Measurements from ENCODE around the gene SRCIN1.
"Not testable (repeated sequence)": the region's sequence is repeated elsewhere in the genome, so short reads cannot be mapped to it uniquely, and the experiment has no call there.

Gene SRCIN1, protein sequence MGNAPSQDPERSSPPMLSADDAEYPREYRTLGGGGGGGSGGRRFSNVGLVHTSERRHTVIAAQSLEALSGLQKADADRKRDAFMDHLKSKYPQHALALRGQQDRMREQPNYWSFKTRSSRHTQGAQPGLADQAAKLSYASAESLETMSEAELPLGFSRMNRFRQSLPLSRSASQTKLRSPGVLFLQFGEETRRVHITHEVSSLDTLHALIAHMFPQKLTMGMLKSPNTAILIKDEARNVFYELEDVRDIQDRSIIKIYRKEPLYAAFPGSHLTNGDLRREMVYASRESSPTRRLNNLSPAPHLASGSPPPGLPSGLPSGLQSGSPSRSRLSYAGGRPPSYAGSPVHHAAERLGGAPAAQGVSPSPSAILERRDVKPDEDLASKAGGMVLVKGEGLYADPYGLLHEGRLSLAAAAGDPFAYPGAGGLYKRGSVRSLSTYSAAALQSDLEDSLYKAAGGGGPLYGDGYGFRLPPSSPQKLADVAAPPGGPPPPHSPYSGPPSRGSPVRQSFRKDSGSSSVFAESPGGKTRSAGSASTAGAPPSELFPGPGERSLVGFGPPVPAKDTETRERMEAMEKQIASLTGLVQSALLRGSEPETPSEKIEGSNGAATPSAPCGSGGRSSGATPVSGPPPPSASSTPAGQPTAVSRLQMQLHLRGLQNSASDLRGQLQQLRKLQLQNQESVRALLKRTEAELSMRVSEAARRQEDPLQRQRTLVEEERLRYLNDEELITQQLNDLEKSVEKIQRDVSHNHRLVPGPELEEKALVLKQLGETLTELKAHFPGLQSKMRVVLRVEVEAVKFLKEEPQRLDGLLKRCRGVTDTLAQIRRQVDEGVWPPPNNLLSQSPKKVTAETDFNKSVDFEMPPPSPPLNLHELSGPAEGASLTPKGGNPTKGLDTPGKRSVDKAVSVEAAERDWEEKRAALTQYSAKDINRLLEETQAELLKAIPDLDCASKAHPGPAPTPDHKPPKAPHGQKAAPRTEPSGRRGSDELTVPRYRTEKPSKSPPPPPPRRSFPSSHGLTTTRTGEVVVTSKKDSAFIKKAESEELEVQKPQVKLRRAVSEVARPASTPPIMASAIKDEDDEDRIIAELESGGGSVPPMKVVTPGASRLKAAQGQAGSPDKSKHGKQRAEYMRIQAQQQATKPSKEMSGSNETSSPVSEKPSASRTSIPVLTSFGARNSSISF

DNA sequence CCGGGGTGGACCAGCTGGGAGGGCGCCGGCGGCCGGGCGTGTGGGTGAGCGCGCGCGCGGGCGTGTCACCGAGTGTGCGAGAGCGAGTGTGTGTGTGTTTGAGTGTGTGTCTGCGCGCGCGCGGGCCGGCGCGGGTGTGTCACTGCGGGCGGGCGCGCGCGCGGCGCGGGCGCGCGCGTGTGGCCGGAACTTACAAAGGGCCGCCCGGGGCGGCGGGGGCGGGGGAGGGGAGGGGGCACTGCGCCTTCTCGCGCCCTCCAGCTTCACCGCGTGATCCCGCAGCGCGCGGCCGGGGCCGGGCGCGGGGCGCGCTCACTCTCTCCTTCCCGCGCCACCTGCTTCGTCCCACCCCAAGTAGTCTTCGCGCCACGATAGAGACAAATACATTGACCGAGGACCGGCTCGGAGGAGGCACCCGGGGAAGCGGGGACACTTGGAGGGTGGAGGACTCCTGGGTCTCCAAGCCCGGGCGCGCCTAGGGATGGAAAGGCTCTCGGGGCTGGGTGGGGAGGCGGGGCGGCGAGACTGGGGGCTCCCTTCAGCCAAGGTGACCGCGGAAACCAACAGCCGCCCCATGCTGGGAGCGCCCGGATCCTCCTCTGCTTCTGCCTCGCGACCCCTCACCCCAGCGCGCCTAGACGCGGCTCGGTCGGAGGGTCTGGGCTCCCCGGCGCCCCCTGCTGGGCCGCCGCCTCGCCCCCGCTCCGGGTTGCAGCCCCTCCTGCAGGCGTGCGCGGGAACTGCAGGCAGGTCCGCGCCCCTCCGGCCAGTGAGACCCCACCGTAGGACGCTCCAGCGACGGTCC is at the start of gene SRCIN1:
SRCIN1 (minus strand) TSS at position 112 of the 805 bp plus-strand sequence. CDS start 247 bp downstream, outside the sequence.
- peak; percentile 37 for DNase-seq

DNA sequence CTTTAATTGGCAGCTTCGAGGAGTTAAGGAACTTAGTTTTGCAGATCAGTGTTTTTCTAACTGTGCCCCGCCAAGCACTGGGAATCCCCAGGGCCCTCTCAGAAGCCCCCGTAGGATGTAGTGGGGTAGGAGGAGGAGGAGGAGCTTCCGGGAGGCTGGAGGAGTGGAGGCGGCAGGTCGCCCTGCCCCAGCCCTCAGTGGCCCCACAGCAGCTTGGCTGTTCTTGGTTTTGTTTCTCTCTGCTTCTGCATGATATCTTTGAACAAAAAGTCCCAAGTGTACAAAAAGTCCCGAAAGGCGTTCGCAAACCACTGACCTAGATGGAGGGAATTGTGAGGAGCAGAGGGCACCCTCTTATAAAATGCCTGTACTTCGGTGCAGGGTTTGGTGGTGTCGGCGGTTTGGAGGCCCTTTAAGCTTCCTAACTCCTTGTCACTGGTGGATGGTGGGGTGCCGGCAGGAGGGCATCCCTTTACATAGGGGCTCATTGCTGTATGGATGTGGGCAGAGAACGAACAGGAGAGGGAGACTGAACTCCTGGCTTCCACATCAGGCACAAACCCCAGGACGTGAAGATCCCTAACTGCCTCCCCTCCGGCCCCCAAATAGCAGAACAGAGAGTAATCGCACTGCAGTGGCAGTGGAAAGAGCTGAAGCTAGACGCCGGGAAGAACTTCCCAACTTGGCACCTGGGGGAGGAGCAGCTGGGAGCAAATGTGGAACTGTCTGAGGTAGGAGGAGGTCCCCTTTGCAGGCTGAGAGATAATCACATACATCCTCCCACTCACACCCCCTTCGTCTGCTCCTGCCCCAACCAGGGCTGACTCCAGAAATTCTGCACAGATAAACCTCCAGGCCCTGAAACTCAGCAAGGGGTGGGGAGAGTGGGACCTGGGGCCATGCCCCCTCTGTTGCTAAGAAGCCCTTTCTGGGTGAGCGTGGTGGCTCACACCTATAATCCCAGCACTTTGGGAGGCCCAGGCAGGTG is 49.0 kb upstream of the SRCIN1 start:
- no peak for DNase-seq

DNA sequence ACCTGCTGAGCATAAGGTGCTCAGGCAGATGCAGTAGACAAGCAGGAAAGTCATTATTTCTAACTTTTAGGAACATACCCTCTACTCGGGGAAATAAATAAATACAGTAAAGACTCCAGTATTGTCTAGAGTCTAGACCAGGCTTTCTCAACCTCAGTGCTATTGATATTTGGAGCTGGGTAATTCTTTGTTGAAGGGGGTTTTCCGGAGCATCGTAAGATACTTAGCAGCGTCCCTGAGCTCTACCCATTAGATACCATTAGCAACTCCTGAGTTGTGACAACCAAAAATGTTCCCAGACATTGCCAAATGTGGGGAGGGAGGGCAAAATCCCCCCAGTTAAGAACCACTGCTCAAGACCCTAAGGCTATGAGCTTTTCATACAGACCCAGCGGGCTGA is 47.9 kb upstream of the SRCIN1 start:
- no peak for DNase-seq

DNA sequence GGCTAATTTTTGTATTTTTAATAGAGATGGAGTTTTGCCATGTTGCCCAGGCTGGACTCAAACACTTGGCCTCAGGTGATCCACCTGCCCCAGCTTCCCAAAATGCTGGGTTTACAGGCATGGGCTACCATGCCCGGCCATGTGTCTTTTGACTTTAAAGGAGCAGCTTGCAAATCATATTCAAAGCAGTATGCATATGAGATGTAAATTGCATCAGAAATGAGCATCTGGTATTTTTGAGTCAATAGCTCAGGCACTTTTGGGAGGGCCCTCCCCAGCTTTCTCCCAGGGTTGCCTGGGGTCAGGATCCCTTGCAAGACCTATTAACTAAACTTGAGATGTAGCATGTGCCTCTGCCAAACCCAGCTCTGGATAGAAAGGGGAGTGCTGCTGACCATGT is 47.5 kb upstream of the SRCIN1 start:
- DNase-seq = no peak

DNA sequence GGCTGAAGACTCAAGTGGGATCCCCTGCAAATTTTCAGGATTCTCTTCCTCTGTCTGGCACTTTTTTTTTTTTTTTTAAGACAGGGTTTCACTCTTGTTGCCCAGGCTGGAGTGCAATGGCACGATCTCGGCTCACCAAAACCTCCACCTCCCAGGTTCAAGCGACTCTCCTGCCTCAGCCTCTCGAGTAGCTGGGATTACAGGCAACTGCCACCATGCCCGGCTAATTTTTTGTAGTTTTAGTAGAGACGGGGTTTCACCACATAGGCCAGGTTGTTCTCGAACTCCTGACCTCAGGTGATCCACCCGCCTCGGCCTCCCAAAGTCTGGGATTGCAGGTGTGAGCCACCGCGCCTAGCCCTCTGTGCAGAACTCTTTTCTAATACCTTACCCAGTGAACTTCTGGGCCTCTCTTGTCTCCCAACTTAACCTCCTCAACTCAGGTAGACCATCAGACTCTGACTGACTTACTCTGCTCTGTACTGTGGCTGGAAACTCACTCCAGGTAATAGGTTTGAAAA is 45.0 kb upstream of the SRCIN1 start:
- not testable (repeated sequence) for DNase-seq

DNA sequence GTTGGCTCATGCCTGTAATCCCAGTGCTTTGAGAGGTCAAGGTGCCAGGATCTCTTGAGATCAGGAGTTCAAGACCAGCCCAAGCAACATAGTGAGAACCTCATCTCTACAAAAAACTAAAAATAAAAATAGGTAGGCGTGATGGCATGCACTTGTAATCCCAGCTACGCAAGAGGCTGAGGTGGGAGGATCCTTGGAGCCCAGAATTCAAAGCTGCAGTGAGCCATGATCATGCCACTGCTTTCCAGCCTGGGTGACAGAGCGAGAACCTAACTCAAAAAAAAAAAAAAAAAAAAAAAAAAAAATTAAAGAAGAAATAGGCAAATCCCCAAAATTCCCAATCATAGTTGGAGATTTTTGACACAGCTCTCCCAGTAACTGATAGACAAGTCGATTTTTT is 32.2 kb upstream of the SRCIN1 start:
- no peak for DNase-seq

DNA sequence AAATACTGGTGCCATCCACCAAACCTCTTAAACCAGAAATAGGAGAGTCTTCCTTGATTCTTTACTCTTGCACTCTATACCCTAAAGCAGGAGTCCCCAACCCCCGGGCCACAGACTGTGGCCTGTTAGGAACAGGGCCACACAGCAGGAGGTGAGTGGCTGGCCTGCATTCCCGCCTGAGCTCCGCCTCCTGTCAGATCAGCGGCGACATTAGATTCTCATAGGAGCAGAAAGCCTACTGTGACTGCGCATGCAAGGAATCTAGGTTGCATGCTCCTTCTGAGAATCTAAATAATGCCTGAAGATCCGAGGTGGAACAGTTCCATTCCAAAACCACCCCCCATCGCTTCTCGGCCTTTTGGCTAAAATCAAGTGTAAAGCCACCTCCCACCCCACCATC is 30.3 kb upstream of the SRCIN1 start:
- DNase-seq = no peak

DNA sequence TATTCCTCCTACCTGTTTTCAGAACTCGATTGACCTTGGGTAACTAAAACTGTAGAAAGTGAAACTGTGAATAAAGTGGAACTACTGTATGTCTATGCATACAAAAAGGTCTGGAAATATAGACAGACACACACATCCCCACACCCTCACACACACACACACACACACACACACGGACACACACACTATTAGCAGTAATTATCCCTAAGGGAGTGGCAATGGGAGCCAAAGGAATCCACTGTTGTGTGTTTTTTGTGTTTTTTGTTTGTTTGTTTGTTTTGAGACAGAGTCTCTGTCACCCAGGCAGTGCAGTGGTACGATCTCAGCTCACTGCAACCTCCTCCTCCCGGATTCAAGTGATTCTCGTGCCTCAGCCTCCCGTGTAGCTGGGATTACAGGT is 26.6 kb upstream of the SRCIN1 start:
- no peak for DNase-seq

DNA sequence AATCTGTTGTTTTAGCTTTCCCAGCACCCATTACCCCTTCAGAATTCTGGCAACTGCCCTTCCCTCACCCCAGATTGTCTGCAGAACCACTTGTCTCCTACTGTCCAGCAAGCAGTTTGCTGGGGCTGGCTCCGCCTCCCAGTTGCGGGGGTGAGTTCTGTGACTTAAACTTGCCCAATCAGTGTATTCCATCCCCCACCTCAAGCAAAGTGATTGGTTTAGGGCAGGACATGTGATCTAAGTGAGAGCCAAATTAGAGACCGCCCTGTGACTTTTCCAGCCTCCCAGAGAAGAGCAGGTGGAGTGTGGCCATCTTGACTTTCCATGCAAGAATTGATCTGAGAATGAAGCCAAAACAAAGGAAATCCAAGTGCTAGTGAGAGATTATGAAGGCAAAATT is 22.7 kb upstream of the SRCIN1 start:
- no peak for DNase-seq

DNA sequence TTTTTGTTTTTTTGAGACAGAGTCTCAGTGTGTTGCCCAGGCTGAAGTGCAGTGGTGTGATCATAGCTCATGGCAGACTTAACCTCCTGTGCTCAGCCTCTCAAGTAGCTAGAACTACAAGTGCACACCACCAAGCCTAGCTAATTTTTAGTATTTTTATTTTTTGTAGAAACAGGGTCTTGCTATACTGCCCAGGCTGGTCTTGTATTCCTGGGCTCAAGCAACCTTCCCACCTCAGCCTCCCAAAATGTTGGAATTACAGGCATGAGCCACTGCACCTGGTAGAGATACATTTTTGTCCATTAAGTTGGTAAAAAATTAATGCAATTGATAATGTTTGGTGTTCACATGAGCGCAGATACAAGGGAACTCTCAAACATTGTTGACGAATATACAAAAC is 22.2 kb upstream of the SRCIN1 start:
- no peak for DNase-seq

DNA sequence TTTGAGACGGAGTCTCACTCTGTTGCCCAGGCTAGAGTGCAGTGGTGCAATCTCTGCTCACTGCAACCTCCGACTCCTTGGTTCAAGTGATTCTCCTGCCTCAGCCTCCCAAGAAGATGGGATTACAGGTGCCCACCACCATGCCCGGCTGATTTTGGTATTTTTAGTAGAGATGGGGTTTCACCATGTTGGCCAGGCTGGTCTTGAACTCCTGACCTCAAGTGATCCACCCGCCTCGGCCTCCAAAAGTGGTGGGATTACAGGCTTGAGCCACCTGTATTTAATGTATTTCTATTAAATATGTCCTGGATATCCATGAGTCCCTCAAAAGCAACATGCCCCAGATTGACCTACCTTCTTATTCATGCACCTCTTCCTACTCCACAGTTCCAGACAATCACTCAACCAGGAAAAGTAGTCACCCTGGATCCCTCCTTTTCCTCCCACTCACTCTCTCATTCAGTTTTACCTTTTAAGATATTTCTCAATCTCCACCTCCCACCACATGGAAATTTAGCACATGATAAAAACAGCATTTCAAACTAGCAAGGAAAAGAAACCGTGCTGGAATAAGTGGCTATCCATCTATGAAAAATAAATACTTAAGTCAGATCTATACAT is 21.0 kb upstream of the SRCIN1 start:
- not testable (repeated sequence) for DNase-seq

DNA sequence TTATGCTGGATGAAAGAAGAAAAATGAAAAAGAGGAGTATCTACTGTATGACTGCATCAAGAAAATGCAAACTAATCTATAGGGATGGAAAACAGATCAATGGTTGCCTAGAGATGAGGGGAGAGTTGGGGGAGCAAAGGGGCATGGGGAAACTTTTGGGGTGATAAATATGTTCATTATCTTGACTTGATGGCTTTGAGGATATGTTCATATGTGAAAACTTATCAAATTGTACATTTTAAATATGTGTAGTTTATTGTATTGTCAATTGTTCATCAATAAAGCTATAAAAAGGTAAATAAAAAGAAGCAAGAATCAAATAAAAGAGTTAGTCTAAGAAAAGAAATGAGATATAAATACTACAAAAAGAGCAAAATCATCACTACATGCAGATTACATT is 19.7 kb upstream of the SRCIN1 start:
- DNase-seq = no peak

DNA sequence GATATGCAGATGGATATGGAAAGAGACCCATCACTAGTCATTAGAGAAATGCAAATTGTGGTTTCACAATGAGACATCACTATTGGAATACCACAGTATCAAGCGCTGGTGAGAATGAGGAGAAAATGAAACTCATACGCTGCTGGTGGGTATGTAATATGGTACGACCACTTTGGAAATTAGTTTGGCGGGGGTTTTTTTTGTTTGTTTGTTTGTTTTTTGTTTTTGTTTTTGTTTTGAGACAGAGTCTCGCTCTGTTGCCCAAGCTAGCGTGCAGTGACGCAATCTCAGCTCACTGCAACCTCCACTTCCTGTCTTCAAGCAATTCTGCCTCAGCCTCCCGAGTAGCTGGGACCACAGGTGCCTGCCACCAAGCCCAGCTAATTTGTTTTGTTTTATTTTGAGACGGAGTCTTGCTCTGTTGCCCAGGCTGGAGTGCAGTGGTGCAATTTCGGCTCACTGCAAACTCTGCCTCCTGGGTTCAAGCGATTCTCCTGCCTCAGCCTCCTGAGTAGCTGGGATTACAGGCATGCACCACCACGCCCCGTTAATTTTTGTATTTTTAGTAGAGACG is 19.1 kb upstream of the SRCIN1 start:
- not testable (repeated sequence) for DNase-seq

DNA sequence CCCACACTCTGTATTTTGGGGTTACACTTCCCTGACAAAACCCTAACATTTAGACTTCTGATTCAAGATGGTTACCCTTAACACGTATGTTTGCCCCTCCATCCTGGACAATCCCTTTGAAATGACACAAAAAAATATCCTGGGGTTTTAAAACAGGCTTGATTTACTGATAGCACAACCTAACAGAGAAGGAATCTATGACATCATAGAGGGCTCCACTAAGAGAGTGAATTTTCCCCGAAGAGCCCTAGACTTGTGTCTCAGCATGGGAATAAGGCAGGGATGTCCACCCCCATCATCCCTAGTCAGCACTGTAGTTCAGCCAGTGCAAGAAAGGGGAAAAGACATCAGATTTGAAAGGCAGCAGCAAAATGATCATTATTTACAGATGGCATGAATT is 15.8 kb upstream of the SRCIN1 start:
- no peak for DNase-seq

DNA sequence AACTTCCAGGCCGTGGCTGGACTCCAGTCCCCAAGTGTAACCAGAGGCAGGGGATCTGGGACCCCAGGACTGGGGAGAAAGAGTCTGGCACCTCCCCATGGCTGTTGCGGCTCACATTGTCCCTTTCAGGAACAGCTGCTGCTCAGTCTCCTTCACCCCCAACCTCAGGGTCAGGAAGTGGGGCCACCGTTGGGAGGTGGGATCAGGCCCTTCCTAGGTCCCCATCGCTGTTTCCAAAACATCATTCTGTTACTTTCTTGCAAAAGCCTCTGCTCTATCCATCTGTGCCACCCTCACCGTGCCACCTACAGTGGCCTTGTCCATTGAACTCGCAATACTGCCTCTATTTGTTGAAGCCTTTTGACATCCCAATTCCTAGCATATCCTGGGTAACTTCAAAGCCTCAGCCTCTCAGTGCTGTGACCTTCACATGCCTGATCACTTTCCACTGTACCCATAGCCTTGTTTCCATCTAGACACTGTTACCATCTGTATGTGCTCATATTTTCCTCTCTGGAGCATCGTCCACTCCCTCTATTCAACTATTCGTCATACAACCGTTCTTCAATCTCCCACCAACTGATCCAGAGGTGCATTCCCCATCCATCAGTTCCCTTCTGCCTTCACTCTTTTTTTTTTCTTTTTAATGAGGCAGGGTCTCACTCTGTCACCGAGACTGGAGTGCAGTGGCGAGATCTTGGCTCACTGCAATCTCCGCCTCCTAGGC is 15.0 kb upstream of the SRCIN1 start:
- no peak for DNase-seq

DNA sequence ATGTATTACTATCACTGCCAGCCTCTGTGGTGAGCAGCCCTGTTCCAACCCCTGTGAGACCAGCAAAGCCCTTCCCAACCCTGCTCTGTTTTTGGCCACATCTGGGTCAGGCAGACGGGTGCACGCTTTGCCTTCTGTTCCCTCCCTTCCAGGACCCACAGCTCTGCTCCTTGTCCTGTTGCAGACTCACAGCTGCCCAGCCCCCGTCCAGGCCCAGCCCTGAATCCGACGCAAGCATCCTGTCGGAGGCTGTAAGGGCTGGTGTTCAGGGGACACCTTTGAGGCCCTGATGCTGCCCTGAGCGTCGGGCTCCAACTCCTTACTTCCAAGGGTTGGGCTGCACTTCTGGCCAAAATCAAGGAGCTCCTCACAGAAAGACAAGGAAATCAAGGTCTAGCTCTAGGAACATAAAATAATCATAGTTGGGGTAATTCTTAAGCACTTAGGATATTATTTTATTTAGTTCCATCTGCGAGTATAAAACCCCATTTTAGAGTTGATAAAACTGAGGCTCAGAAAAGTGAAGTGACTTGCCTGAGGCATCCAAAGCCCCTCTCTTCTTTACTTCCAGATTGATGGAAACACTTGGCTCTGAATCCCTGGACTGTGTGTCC is 14.3 kb upstream of the SRCIN1 start:
- DNase-seq = no peak

DNA sequence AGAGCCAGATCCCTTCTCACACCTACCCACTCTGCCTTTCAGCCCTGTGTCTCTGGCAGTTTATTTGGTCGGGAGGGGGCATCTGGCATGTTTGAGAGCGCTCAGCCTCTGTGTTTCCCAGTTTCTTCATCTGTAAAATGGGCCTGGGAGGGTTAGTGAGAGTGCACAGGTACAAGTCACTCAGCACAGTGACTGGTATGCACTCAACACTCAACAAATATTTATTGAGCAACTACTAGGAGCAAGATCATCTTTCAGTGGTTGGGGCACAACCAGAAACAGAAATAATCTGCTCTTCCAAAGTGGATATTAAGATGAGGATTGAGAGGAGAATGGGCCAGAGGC is 13.7 kb upstream of the SRCIN1 start:
- DNase-seq = no peak

DNA sequence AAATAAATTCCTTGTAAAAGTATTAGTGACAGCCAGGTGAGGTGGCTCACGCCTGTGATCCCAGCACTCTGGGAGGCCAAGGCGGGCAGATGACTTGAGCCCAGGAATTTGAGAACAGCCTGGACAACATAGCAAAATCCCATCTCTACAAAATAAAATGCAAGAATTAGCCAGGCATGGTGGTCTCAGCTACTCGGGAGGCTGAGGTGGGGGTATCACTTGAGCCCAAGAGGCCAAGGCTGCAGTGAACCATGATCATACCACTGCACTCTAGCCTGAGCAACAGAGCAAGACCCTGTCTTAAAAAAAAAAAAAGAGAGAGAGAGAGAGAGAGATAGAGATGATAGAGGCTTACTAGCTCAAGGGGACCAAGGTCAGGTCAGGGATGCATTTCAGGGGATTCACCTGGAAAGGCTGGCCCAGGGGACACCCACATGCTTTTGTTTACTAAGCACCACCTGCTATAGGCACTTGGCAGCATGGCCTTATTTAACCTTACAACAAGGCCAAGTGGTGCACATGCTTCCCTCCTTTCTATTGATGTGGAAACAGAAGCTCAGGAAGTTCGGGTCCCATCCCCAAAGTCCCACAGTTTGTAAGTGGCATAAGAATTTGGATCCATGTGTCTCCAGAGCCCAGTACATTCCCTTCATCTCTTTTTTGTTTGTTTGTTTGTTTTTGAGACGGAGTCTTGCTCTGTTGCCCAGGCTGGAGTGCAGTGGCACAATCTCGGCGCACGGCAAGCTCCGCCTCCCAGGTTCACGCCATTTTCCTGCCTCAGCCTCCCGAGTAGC is 12.4 kb upstream of the SRCIN1 start:
- DNase-seq = no peak
